ENCODE measurements around the gene TP73.

TP73 gene

GRCh38 chr1:3729594-3730542, 77.6 kb downstream of the TP73 start:
- no peak for DNase-seq (ENCODE audit: low read depth in 3 of 3)

GRCh38 chr1:3730543-3731247, 78.4 kb downstream of the TP73 start:
- no peak for DNase-seq (ENCODE audit: low read depth in 3 of 3)

- DNase-seq (ENCODE audit: low read depth in 3 of 3) = no peak
These were observed 79.5 kb downstream of the TP73 start for GRCh38 chr1:3731583-3732433.

- no peak for DNase-seq (ENCODE audit: low read depth in 3 of 3)
These were observed 80.2 kb downstream of the TP73 start for GRCh38 chr1:3732434-3733093.

GRCh38 chr1:3733094-3733882, 81.0 kb downstream of the TP73 start:
- DNase-seq (ENCODE audit: low read depth in 3 of 3) = no peak

- DNase-seq (ENCODE audit: low read depth in 3 of 3) = no peak
These were observed 81.7 kb downstream of the TP73 start for GRCh38 chr1:3733883-3734589.

- DNase-seq (ENCODE audit: low read depth in 3 of 3) = no peak
These were observed 82.3 kb downstream of the TP73 start for GRCh38 chr1:3734602-3735001.

GRCh38 chr1:3735027-3735681, 82.8 kb downstream of the TP73 start:
- DNase-seq (ENCODE audit: low read depth in 3 of 3) = no peak

- DNase-seq (ENCODE audit: low read depth in 3 of 3) = no peak
These were observed 83.4 kb downstream of the TP73 start for GRCh38 chr1:3735688-3736087.

GRCh38 chr1:3736131-3736561, 83.8 kb downstream of the TP73 start:
- DNase-seq (ENCODE audit: low read depth in 3 of 3) = no peak

GRCh38 chr1:3736708-3737107, 84.4 kb downstream of the TP73 start:
- no peak for DNase-seq (ENCODE audit: low read depth in 3 of 3)

GRCh38 chr1:3738943-3739342, 86.6 kb downstream of the TP73 start:
- no peak for DNase-seq (ENCODE audit: low read depth in 3 of 3)

GRCh38 chr1:3740042-3740441, 87.7 kb downstream of the TP73 start:
- DNase-seq (ENCODE audit: low read depth in 3 of 3) = no peak

- DNase-seq (ENCODE audit: low read depth in 3 of 3) = no peak
These were observed 88.4 kb downstream of the TP73 start for GRCh38 chr1:3740752-3741151.

- no peak for DNase-seq (ENCODE audit: low read depth in 3 of 3)
These were observed 89.5 kb downstream of the TP73 start for GRCh38 chr1:3741566-3742438.

- no peak for DNase-seq (ENCODE audit: low read depth in 3 of 3)
These were observed 90.4 kb downstream of the TP73 start for GRCh38 chr1:3742439-3743298.

- no peak for DNase-seq (ENCODE audit: low read depth in 3 of 3)
These were observed 91.1 kb downstream of the TP73 start for GRCh38 chr1:3743421-3743820.

GRCh38 chr1:3743826-3744225, 91.5 kb downstream of the TP73 start:
- no peak for DNase-seq (ENCODE audit: low read depth in 3 of 3)
